ENCODE measurements around the gene RABAC1.
"Not testable (repeated sequence)": the region's sequence is repeated elsewhere in the genome, so short reads cannot be mapped to it uniquely, and the experiment has no call there.

RABAC1 gene

GRCh38 chr19:41995959-41996797 is 37.1 kb upstream of the RABAC1 start:
- H3K36me3 ChIP-seq (ENCODE audit: control insufficient read depth, insufficient read depth, low read length), result no peaks in the 10 kb centered on the region
- no peak overlapping the region for H3K4me3 ChIP-seq (ENCODE audit: low read depth, low read length)
- H3K27ac ChIP-seq (ENCODE audit: low read depth, low read length), result no peak overlapping the region
- H3K4me1 ChIP-seq (ENCODE audit: control insufficient read depth, insufficient read depth, low read length), result peaks cover 12% of the 10 kb centered on the region
- H3K9ac ChIP-seq (ENCODE audit: low read depth, low read length), result no peak overlapping the region
- H3K9me3 ChIP-seq (ENCODE audit: control insufficient read depth, insufficient read depth, low read length), result no peaks in the 10 kb centered on the region
- H3K27me3 ChIP-seq (ENCODE audit: control insufficient read depth, insufficient read depth, low read length), result peaks cover 71% of the 10 kb centered on the region

DNA sequence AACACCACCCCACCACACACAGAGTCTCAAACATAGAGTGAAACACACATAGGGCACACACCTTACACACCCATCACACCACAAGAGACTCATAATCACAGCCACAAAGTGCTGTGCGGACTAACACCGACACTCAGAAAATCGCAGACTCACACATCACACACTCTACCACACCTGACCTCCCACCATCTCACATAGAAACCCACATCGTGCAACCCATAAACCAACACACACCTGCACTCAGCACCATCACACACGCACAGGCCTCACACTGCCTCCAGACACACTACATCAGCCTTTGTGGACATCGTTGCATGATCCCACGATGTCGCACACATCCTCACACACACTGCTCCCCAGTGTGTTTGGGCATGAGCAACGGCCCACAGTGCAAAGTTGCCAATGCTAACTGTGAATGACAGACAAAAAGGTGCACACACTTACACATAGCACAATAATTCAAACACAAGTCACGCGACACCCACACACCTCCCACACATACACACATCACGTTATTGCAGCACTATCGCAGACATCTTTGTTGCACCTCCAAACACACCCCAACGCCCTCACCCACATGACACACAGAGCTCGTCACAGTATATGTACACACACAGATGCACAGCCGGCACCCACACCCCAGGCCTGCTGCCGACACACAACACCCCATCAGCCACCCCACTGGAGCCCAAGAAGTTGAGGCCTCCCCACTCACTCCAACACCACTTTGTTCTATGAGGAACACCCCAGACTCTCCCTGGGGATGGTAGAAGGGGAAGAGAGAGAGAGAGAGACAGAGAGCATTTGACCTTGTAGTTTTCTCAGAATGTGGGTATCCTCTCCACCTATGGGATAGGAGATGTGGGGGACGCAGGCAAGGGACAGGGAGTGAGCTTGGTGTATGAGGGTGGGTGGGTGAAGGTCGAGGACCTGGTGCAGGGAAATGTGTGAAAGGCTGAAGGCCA is 36.2 kb upstream of the RABAC1 start:
- no peaks in the 10 kb centered on the region for H3K36me3 ChIP-seq (ENCODE audit: control insufficient read depth, insufficient read depth, low read length)
- peaks cover 63% of the 10 kb centered on the region for H3K27me3 ChIP-seq (ENCODE audit: control insufficient read depth, insufficient read depth, low read length)
- no peak overlapping the region for H3K27ac ChIP-seq (ENCODE audit: low read depth, low read length)
- H3K9me3 ChIP-seq (ENCODE audit: control insufficient read depth, insufficient read depth, low read length), result no peaks in the 10 kb centered on the region
- peaks cover 12% of the 10 kb centered on the region for H3K4me1 ChIP-seq (ENCODE audit: control insufficient read depth, insufficient read depth, low read length)
- no peak overlapping the region for H3K4me3 ChIP-seq (ENCODE audit: low read depth, low read length)
- H3K9ac ChIP-seq (ENCODE audit: low read depth, low read length), result no peak overlapping the region

- Histone ChIP-seq H3K4me1 (ENCODE audit: control insufficient read depth, insufficient read depth, low read length) (peaks cover 12% of the 10 kb centered on the region), H3K9me3 (ENCODE audit: control insufficient read depth, insufficient read depth, low read length) (no peaks in the 10 kb centered on the region), H3K4me3 (ENCODE audit: low read depth, low read length) (peak overlapping the region; percentile 60; the same call in 1 of the 2 replicates), H3K27ac (ENCODE audit: low read depth, low read length) (no peak overlapping the region), H3K27me3 (ENCODE audit: control insufficient read depth, insufficient read depth, low read length) (peaks cover 55% of the 10 kb centered on the region), H3K36me3 (ENCODE audit: control insufficient read depth, insufficient read depth, low read length) (no peaks in the 10 kb centered on the region), H3K9ac (ENCODE audit: low read depth, low read length) (no peak overlapping the region)
Observed at GRCh38 chr19:41994521-41994971, 35.4 kb upstream of the RABAC1 start.

GRCh38 chr19:41993612-41994483 is 34.7 kb upstream of the RABAC1 start, which contains the start of gene ATP1A3:
TSS of gene ATP1A3 (minus strand) at chr19:41994230. CDS start at chr19:41994076, 154 bp downstream.
- Histone ChIP-seq H3K27me3 (ENCODE audit: control insufficient read depth, insufficient read depth, low read length) (peaks cover 49% of the 10 kb centered on the region), H3K9me3 (ENCODE audit: control insufficient read depth, insufficient read depth, low read length) (no peaks in the 10 kb centered on the region), H3K27ac (ENCODE audit: low read depth, low read length) (no peak within 1 kb of the TSS), H3K4me1 (ENCODE audit: control insufficient read depth, insufficient read depth, low read length) (peaks cover 9% of the 10 kb centered on the region), H3K4me3 (ENCODE audit: low read depth, low read length) (peak within 1 kb of the TSS; percentile 60), H3K36me3 (ENCODE audit: control insufficient read depth, insufficient read depth, low read length) (no peaks in the 10 kb centered on the region), H3K9ac (ENCODE audit: low read depth, low read length) (no peak within 1 kb of the TSS)

DNA sequence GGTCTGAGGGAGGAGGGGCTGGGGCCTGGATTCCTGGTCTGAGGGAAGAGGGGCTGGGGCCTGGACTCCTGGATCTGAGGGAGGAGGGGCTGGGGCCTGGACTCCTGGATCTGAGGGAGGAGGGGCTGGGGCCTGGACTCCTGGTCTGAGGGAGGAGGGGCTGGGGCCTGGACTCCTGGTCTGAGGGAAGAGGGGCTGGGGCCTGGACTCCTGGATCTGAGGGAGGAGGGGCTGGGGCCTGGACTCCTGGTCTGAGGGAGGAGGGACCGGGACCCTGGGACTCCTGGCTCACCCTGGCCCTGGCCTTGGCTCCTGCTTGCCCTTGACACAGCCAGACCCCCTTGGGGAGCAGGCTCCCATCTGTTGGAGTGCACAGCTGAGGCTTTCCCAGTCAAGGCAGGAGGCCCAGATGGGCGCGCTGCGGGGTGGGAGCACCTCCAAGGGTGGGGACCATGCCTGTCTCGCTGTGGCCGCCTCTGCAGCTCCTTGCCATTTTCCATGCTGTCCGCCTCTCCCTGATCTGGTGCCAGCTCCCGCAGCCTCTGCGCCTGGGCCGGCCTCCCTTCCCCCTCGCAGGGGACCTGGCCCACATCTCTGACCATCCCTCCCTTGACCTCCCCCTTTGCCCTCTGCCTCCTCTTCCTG is 32.9 kb upstream of the RABAC1 start:
- H3K4me3 ChIP-seq (ENCODE audit: low read depth, low read length); H3K27ac ChIP-seq (ENCODE audit: low read depth, low read length); H3K9me3 ChIP-seq (ENCODE audit: control insufficient read depth, insufficient read depth, low read length); H3K4me1 ChIP-seq (ENCODE audit: control insufficient read depth, insufficient read depth, low read length); H3K9ac ChIP-seq (ENCODE audit: low read depth, low read length); H3K36me3 ChIP-seq (ENCODE audit: control insufficient read depth, insufficient read depth, low read length): not testable (repeated sequence)
- peaks cover 37% of the 10 kb centered on the region for H3K27me3 ChIP-seq (ENCODE audit: control insufficient read depth, insufficient read depth, low read length)

DNA sequence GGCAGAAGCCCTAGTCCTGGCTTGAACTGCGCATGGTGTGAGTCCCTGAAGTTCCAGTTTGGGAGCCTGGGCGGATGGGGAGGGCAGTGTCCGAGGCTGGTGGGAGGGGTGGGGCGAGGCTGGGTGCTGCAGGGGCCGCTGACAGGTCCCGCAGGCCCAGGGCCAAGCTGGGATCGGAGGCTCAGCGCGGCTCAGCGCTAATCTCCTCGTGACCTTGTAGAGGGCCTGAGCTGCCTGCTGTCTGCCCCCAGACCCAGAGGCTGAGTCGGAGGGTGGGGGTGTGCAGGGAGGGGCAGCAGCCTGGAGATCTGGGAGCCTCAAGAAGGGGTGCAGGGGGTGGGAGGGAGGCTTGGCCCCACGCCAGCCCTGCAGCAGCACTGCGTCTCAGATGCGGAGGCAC is 31.9 kb upstream of the RABAC1 start:
- Histone ChIP-seq H3K9ac (ENCODE audit: low read depth, low read length) (no peak overlapping the region), H3K4me3 (ENCODE audit: low read depth, low read length) (no peak overlapping the region), H3K36me3 (ENCODE audit: control insufficient read depth, insufficient read depth, low read length) (peaks cover 12% of the 10 kb centered on the region; the same call in 1 of the 2 replicates), H3K27me3 (ENCODE audit: control insufficient read depth, insufficient read depth, low read length) (peaks cover 27% of the 10 kb centered on the region), H3K27ac (ENCODE audit: low read depth, low read length) (no peak overlapping the region), H3K4me1 (ENCODE audit: control insufficient read depth, insufficient read depth, low read length) (peaks cover 4% of the 10 kb centered on the region; the same call in 1 of the 2 replicates), H3K9me3 (ENCODE audit: control insufficient read depth, insufficient read depth, low read length) (no peaks in the 10 kb centered on the region)

- H3K4me3 ChIP-seq (ENCODE audit: low read depth, low read length), result no peak overlapping the region
- H3K4me1 ChIP-seq (ENCODE audit: control insufficient read depth, insufficient read depth, low read length), result peaks cover 4% of the 10 kb centered on the region; the same call in 1 of the 2 replicates
- H3K36me3 ChIP-seq (ENCODE audit: control insufficient read depth, insufficient read depth, low read length), result peaks cover 12% of the 10 kb centered on the region; the same call in 1 of the 2 replicates
- no peak overlapping the region for H3K9ac ChIP-seq (ENCODE audit: low read depth, low read length)
- no peak overlapping the region for H3K27ac ChIP-seq (ENCODE audit: low read depth, low read length)
- H3K27me3 ChIP-seq (ENCODE audit: control insufficient read depth, insufficient read depth, low read length), result peaks cover 22% of the 10 kb centered on the region
- H3K9me3 ChIP-seq (ENCODE audit: control insufficient read depth, insufficient read depth, low read length), result no peaks in the 10 kb centered on the region
Observed at GRCh38 chr19:41990615-41991014, 31.5 kb upstream of the RABAC1 start.

- Histone ChIP-seq H3K27me3 (ENCODE audit: control insufficient read depth, insufficient read depth, low read length) (peaks cover 17% of the 10 kb centered on the region), H3K27ac (ENCODE audit: low read depth, low read length) (no peak overlapping the region), H3K9ac (ENCODE audit: low read depth, low read length) (no peak overlapping the region)
Observed at GRCh38 chr19:41990028-41990427, 30.9 kb upstream of the RABAC1 start.

DNA sequence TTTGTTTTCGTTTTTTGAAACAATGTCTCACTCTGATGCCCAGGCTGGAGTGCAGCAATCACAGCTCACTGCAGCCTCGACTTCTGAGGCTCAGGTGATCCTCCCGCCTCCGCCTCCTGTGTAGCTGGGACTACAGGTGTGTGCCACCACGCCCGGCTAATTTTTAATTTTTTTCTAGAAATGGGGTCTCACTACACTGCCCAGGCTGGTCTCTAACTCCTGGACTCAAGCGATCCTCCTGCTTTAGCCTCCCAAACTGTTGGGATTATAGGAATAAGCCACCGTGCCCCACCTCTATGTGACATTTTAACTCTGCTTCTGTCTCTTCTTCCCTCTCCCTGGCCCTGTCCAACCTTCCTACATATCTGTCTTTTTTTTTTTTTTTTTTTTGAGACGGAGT is 29.8 kb upstream of the RABAC1 start:
- H3K9me3 ChIP-seq (ENCODE audit: control insufficient read depth, insufficient read depth, low read length), result no peaks in the 10 kb centered on the region
- no peak overlapping the region for H3K4me3 ChIP-seq (ENCODE audit: low read depth, low read length)
- H3K36me3 ChIP-seq (ENCODE audit: control insufficient read depth, insufficient read depth, low read length), result peaks cover 15% of the 10 kb centered on the region; the same call in 1 of the 2 replicates
- H3K27ac ChIP-seq (ENCODE audit: low read depth, low read length), result no peak overlapping the region
- peaks cover 8% of the 10 kb centered on the region for H3K27me3 ChIP-seq (ENCODE audit: control insufficient read depth, insufficient read depth, low read length)
- no peak overlapping the region for H3K9ac ChIP-seq (ENCODE audit: low read depth, low read length)
- H3K4me1 ChIP-seq (ENCODE audit: control insufficient read depth, insufficient read depth, low read length), result peaks cover 4% of the 10 kb centered on the region; the same call in 1 of the 2 replicates

More at GRCh38 chr19:41990028-41990427, 30.9 kb upstream of the RABAC1 start:
- Histone ChIP-seq H3K36me3 (ENCODE audit: control insufficient read depth, insufficient read depth, low read length) (peaks cover 15% of the 10 kb centered on the region; the same call in 1 of the 2 replicates), H3K9me3 (ENCODE audit: control insufficient read depth, insufficient read depth, low read length) (no peaks in the 10 kb centered on the region), H3K4me3 (ENCODE audit: low read depth, low read length) (no peak overlapping the region), H3K4me1 (ENCODE audit: control insufficient read depth, insufficient read depth, low read length) (peaks cover 4% of the 10 kb centered on the region; the same call in 1 of the 2 replicates)

Data from HUES48 (cell line).